Right atrium auricular region (tissue), 2 donors: ENCODE results near the gene CDYL2. TPM values are rescaled to one million over a fixed set of nuclear protein-coding genes. Genes with fewer than 3 reads are reported as not detected.

ENCODE experiments used
- DNase-seq: peaks from one replicate; pipeline ENCODE4 v3.0.0-alpha.2; 2019; ENCODE audit warnings: low spot score
- H3K27ac ChIP-seq, 2 donors: fragments of 200-600 bp; sonication (generic); 1 replicate in 1 of 2; 2 replicates in 1 of 2; pipeline ENCODE4 v1.5.1; 2016 to 2019
- H3K27me3 ChIP-seq, 2 donors: fragments of 200-600 bp; sonication (generic); one replicate each; pipeline versions ENCODE4 v1.5.1 to v1.6.0; 2017 to 2019
- H3K36me3 ChIP-seq: fragments of 200-600 bp; sonication (generic); one replicate; pipeline ENCODE4 v1.5.1; 2016
- H3K4me1 ChIP-seq, 2 donors: fragments of 200-600 bp; sonication (generic); one replicate each; pipeline versions ENCODE4 v1.5.1 to v1.6.0; 2017 to 2019
- H3K4me3 ChIP-seq, 2 donors: fragments of 200-600 bp; sonication (generic); 1 replicate in 1 of 2; 2 replicates in 1 of 2; pipeline ENCODE4 v1.5.1; 2017 to 2019; ENCODE audit warnings: mild to moderate bottlenecking in 1 of 2, moderate library complexity in 1 of 2
- H3K9me3 ChIP-seq, 2 donors: fragments of 200-600 bp; sonication (generic); one replicate each; pipeline ENCODE4 v1.5.1; 2019
- CTCF ChIP-seq, 2 donors: fragments of 200-600 bp; sonication (generic); IDR thresholded peaks; one replicate each; pipeline ENCODE4 v1.5.1; 2019; ENCODE audit warnings: antibody characterized with exemption in 2 of 2
- total RNA-seq, 2 donors: library from RNA; depleted of rRNA; stranded (reverse); fragments of >200 nt; gene quantifications; one replicate each; pipeline ENCODE4 v1.1.0, GENCODE V29; 2016

Gene CDYL2
- total RNA-seq, 2 donors from 2014 or later = 1.4 to 2.9 TPM

GRCh38 chr16:80594756-80595155 lies 209.6 kb downstream of the CDYL2 start:
- Histone ChIP-seq H3K36me3 (no peaks in the 10 kb centered on the region), H3K27ac (no peak overlapping the region), H3K9me3 (no peaks in the 10 kb centered on the region), H3K4me3 (no peak overlapping the region), H3K27me3 (no peaks in the 10 kb centered on the region), H3K4me1 (no peaks in the 10 kb centered on the region)
- no peak for DNase-seq
- no peak for TF ChIP-seq CTCF (IDR thresholded peaks at IDR 0.05)

GRCh38 chr16:80592273-80592672 lies 212.1 kb downstream of the CDYL2 start:
- Histone ChIP-seq H3K4me1 (no peaks in the 10 kb centered on the region), H3K27ac (no peak overlapping the region), H3K4me3 (no peak overlapping the region), H3K36me3 (no peaks in the 10 kb centered on the region), H3K9me3 (no peaks in the 10 kb centered on the region), H3K27me3 (no peaks in the 10 kb centered on the region)
- DNase-seq = no peak
- TF ChIP-seq CTCF (IDR thresholded peaks at IDR 0.05) = no peak

GRCh38 chr16:80591071-80591915 lies 213.1 kb downstream of the CDYL2 start:
- no peak overlapping the region for H3K4me3 ChIP-seq
- H3K4me1 ChIP-seq = no peaks in the 10 kb centered on the region
- no peaks in the 10 kb centered on the region for H3K27me3 ChIP-seq
- H3K27ac ChIP-seq = no peak overlapping the region
- TF ChIP-seq CTCF (IDR thresholded peaks at IDR 0.05) = no peak
- DNase-seq = no peak
- no peaks in the 10 kb centered on the region for H3K36me3 ChIP-seq
- H3K9me3 ChIP-seq = no peaks in the 10 kb centered on the region

GRCh38 chr16:80587071-80587470 lies 217.3 kb downstream of the CDYL2 start:
- DNase-seq = no peak
- H3K4me1 ChIP-seq = no peaks in the 10 kb centered on the region
- TF ChIP-seq CTCF (IDR thresholded peaks at IDR 0.05) = no peak

GRCh38 chr16:80586476-80586875 lies 217.9 kb downstream of the CDYL2 start:
- TF ChIP-seq CTCF (IDR thresholded peaks at IDR 0.05) = no peak
- Histone ChIP-seq H3K4me1 (no peaks in the 10 kb centered on the region), H3K36me3 (no peaks in the 10 kb centered on the region)

More at GRCh38 chr16:80587071-80587470, 217.3 kb downstream of the CDYL2 start:
- H3K36me3 ChIP-seq = no peaks in the 10 kb centered on the region
- H3K4me3 ChIP-seq = no peak overlapping the region
- no peaks in the 10 kb centered on the region for H3K9me3 ChIP-seq
- H3K27ac ChIP-seq = no peak overlapping the region
- H3K27me3 ChIP-seq = no peaks in the 10 kb centered on the region

More at GRCh38 chr16:80586476-80586875, 217.9 kb downstream of the CDYL2 start:
- no peaks in the 10 kb centered on the region for H3K9me3 ChIP-seq
- H3K4me3 ChIP-seq = no peak overlapping the region
- no peaks in the 10 kb centered on the region for H3K27me3 ChIP-seq
- H3K27ac ChIP-seq = no peak overlapping the region
- no peak for DNase-seq
